ENCODE results near the gene DSTN.

DNA sequence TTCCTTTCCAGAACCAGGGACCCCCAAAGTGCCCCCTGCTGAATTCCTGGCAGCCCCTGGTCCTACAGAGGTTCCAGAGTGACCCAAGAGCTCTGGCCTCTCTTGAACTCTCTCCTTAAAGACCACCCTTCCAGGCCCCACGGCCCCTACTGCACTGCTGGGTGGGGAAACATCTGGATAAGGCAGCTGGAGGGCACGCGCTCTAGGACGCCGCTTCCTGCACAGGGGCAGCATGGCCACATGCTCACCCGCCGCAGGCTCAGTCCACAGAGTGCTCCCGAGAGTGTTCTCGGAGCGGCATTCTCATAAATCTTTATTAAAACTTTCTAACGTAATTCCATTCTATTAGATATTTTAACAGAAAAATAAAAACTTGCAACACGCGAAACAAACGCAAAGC is 75.1 kb downstream of the DSTN start:
- TF ChIP-seq, protein P1, sequence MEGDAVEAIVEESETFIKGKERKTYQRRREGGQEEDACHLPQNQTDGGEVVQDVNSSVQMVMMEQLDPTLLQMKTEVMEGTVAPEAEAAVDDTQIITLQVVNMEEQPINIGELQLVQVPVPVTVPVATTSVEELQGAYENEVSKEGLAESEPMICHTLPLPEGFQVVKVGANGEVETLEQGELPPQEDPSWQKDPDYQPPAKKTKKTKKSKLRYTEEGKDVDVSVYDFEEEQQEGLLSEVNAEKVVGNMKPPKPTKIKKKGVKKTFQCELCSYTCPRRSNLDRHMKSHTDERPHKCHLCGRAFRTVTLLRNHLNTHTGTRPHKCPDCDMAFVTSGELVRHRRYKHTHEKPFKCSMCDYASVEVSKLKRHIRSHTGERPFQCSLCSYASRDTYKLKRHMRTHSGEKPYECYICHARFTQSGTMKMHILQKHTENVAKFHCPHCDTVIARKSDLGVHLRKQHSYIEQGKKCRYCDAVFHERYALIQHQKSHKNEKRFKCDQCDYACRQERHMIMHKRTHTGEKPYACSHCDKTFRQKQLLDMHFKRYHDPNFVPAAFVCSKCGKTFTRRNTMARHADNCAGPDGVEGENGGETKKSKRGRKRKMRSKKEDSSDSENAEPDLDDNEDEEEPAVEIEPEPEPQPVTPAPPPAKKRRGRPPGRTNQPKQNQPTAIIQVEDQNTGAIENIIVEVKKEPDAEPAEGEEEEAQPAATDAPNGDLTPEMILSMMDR (IDR thresholded peaks at IDR 0.05): no peak
- no peak for TF ChIP-seq POLR2A (IDR thresholded peaks at IDR 0.05)

Measured in Peyer's patch (tissue), 4 donors.